GM12892 (cell line): ENCODE data around the gene ASCC1.
A peak's percentile ranks its signal among the peaks of the same experiment; 100 is the strongest.

ENCODE experiments used
- DNase-seq: peaks from one replicate; pipeline ENCODE4 v3.0.0; 2011; ENCODE audit not compliant: insufficient read length
- FAIRE-seq: peaks from 2 replicates; lab custom pipeline; 2011; peaks lifted over from hg19 to GRCh38; lab: Jason Lieb, UNC
- POLR2A ChIP-seq: IDR thresholded peaks from 2 replicates; pipeline ENCODE4 v1.6.1; 2011; ENCODE audit warnings: low read depth, low read length, control low read depth
- POLR2AphosphoS5 ChIP-seq: IDR thresholded peaks from 2 replicates; pipeline ENCODE4 v1.6.1; 2011; ENCODE audit warnings: low read depth, low read length, control low read depth
- TAF1 ChIP-seq: IDR thresholded peaks from 2 replicates; pipeline ENCODE4 v1.6.1; 2011; ENCODE audit warnings: low read depth, mild to moderate bottlenecking, control low read depth, low read length, borderline replicate concordance

ASCC1 gene

GRCh38 chr10:72087392-72087968, 128.6 kb downstream of the ASCC1 start:
- no peak for TF ChIP-seq POLR2AphosphoS5
- no peak for TF ChIP-seq TAF1
- no peak for TF ChIP-seq POLR2A
- no peak for FAIRE-seq
- peak; percentile 59 for DNase-seq

- DNase-seq (peak; percentile 64), FAIRE-seq (peak; percentile 61)
- TF ChIP-seq POLR2AphosphoS5 = no peak
- TF ChIP-seq TAF1 = no peak
- no peak for TF ChIP-seq POLR2A
These were observed 129.3 kb downstream of the ASCC1 start for GRCh38 chr10:72086466-72087391.

- no peak for TF ChIP-seq POLR2AphosphoS5
- TF ChIP-seq TAF1 = no peak
- TF ChIP-seq POLR2A = no peak
- DNase-seq (no peak), FAIRE-seq (no peak)
These were observed 130.1 kb downstream of the ASCC1 start for GRCh38 chr10:72085864-72086465.

- TF ChIP-seq POLR2AphosphoS5 (no peak), POLR2A (no peak)
- FAIRE-seq (no peak), DNase-seq (no peak)
These were observed 130.9 kb downstream of the ASCC1 start for GRCh38 chr10:72085166-72085565.

- DNase-seq = no peak
- no peak for FAIRE-seq
- TF ChIP-seq TAF1 (no peak), POLR2A (no peak), POLR2AphosphoS5 (no peak)
These were observed 132.2 kb downstream of the ASCC1 start for GRCh38 chr10:72083790-72084459.

- DNase-seq (no peak), FAIRE-seq (no peak)
- no peak for TF ChIP-seq TAF1
- TF ChIP-seq POLR2A = no peak
- no peak for TF ChIP-seq POLR2AphosphoS5
These were observed 133.0 kb downstream of the ASCC1 start for GRCh38 chr10:72082856-72083789.

GRCh38 chr10:72081772-72082590, 134.1 kb downstream of the ASCC1 start:
- DNase-seq (peak; percentile 12), FAIRE-seq (no peak)
- no peak for TF ChIP-seq TAF1
- TF ChIP-seq POLR2AphosphoS5 = no peak
- TF ChIP-seq POLR2A = no peak

GRCh38 chr10:72081210-72081609, 134.9 kb downstream of the ASCC1 start:
- no peak for FAIRE-seq
- DNase-seq = no peak
- no peak for TF ChIP-seq POLR2AphosphoS5

- DNase-seq (peak; percentile 10), FAIRE-seq (no peak)
- no peak for TF ChIP-seq POLR2AphosphoS5
- TF ChIP-seq POLR2A = no peak
- no peak for TF ChIP-seq TAF1
These were observed 135.8 kb downstream of the ASCC1 start for GRCh38 chr10:72080042-72080975.

GRCh38 chr10:72079356-72079755, 136.7 kb downstream of the ASCC1 start:
- peak; percentile 19 for DNase-seq
- no peak for FAIRE-seq
- TF ChIP-seq TAF1 = no peak
- no peak for TF ChIP-seq POLR2A
- TF ChIP-seq POLR2AphosphoS5 = no peak
